ENCODE results near the gene CORO1C. TPM values are rescaled to one million over a fixed set of nuclear protein-coding genes. Genes with fewer than 3 reads are reported as not detected.

Gene CORO1C
- total RNA-seq, 1 experiment from 2014 or later = 208 TPM

DNA sequence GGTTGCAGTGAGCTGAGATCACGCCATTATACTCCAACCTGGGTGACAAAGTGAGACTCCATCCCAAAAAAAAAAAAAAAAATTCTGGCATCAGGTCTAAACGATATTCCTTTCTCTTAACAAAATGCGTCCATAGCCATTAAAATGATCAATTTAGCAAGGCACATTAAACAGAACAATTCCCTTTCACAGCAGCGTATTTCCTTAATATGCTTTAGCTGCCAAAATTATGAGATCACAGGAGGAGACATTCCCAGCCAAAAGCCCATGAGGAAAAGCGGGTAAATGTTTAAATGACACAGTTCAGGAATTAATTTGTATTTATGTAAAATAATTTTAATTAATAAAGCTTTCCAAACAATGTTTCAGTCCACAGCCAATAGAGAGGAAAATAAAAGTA lies 54.6 kb downstream of the CORO1C start:
- DNase-seq (ENCODE audit: low spot score) = no peak
- CTCF ChIA-PET = interaction anchor here (0.7 kb wide), 1 partner anchor 12 kb away, joined by 3 read pairs; no protein-coding TSS in a partner anchor
- Histone ChIP-seq H3K27ac (ENCODE audit: low read depth, low read length, poor library complexity, severe bottlenecking) (no peak overlapping the region), H3K9me3 (ENCODE audit: low read depth, low read length, poor library complexity, severe bottlenecking) (no peaks in the 10 kb centered on the region), H3K36me3 (ENCODE audit: insufficient read depth, low read length, poor library complexity, severe bottlenecking) (peaks cover 4% of the 10 kb centered on the region), H3K27me3 (replicated peaks; ENCODE audit: insufficient read depth, low read depth, low read length, poor library complexity) (no peaks in the 10 kb centered on the region), H3K4me1 (ENCODE audit: insufficient read depth, low read length, poor library complexity, severe bottlenecking) (peaks cover 15% of the 10 kb centered on the region), H3K4me3 (ENCODE audit: low read depth, low read length, poor library complexity, severe bottlenecking) (no peak overlapping the region)
- POLR2A ChIA-PET (ENCODE audit: low non-redundant PET) = interaction anchor here (0.6 kb wide), 1 partner anchor 17 kb away, joined by 5 read pairs; no protein-coding TSS in a partner anchor
- TF ChIP-seq EZH2 (IDR thresholded peaks at IDR 0.05; ENCODE audit: borderline replicate concordance, low read depth, low read length, poor library complexity, severe bottlenecking) = no peak
- BruUV-seq (replicated peaks) = no TSS peak
- intact Hi-C loops (cut with micrococcal nuclease; ENCODE audit: unreplicated experiment) = no loop called here

DNA sequence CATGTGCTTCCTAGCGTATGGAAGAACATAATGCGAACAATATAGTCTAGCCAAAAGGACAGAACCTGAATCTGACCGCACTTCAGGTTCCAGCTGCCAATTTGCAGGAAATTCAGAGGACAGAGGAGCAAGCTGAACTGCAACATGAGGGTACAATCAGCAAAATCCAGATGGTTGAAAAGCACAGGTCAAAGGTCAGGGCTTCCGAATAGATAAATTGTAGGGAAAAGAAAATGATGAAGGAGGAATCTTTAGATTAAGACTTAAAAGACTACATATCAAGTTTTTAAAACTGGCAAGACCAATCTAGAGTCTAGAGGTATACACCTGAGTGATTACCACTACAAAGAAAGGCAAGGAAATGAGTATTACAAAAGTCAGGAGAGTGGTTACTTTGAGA lies 55.5 kb downstream of the CORO1C start:
- H3K27me3 ChIP-seq (replicated peaks; ENCODE audit: insufficient read depth, low read depth, low read length, poor library complexity) = no peaks in the 10 kb centered on the region
- CTCF ChIA-PET = no interaction called here
- H3K27ac ChIP-seq (ENCODE audit: low read depth, low read length, poor library complexity, severe bottlenecking) = no peak overlapping the region
- no TSS peak for BruUV-seq (replicated peaks)
- intact Hi-C loops (cut with micrococcal nuclease; ENCODE audit: unreplicated experiment) = no loop called here
- POLR2A ChIA-PET (ENCODE audit: low non-redundant PET) = no interaction called here
- H3K9me3 ChIP-seq (ENCODE audit: low read depth, low read length, poor library complexity, severe bottlenecking) = no peaks in the 10 kb centered on the region
- no peak overlapping the region for H3K4me3 ChIP-seq (ENCODE audit: low read depth, low read length, poor library complexity, severe bottlenecking)
- no peak for TF ChIP-seq EZH2 (IDR thresholded peaks at IDR 0.05; ENCODE audit: borderline replicate concordance, low read depth, low read length, poor library complexity, severe bottlenecking)
- TF ChIP-seq CTCF (conservative IDR thresholded peaks at IDR 0.05; ENCODE audit: low read depth, low read length) = no peak
- no peak for DNase-seq (ENCODE audit: low spot score)
- peaks cover 15% of the 10 kb centered on the region for H3K4me1 ChIP-seq (ENCODE audit: insufficient read depth, low read length, poor library complexity, severe bottlenecking)
- H3K36me3 ChIP-seq (ENCODE audit: insufficient read depth, low read length, poor library complexity, severe bottlenecking) = peaks cover 4% of the 10 kb centered on the region

- Histone ChIP-seq H3K4me3 (ENCODE audit: low read depth, low read length, poor library complexity, severe bottlenecking) (no peak overlapping the region), H3K27ac (ENCODE audit: low read depth, low read length, poor library complexity, severe bottlenecking) (no peak overlapping the region), H3K4me1 (ENCODE audit: insufficient read depth, low read length, poor library complexity, severe bottlenecking) (peaks cover 35% of the 10 kb centered on the region), H3K27me3 (replicated peaks; ENCODE audit: insufficient read depth, low read depth, low read length, poor library complexity) (no peaks in the 10 kb centered on the region), H3K36me3 (ENCODE audit: insufficient read depth, low read length, poor library complexity, severe bottlenecking) (peaks cover 4% of the 10 kb centered on the region), H3K9me3 (ENCODE audit: low read depth, low read length, poor library complexity, severe bottlenecking) (no peaks in the 10 kb centered on the region)
- BruUV-seq (replicated peaks) = no TSS peak
- DNase-seq (ENCODE audit: low spot score) = no peak
- TF ChIP-seq EZH2 (IDR thresholded peaks at IDR 0.05; ENCODE audit: borderline replicate concordance, low read depth, low read length, poor library complexity, severe bottlenecking) (no peak), CTCF (conservative IDR thresholded peaks at IDR 0.05; ENCODE audit: low read depth, low read length) (no peak)
- ChIA-PET CTCF (no interaction called here), POLR2A (ENCODE audit: low non-redundant PET) (no interaction called here)
- intact Hi-C loops (cut with micrococcal nuclease; ENCODE audit: unreplicated experiment) = no loop called here
These were observed 59.3 kb downstream of the CORO1C start for GRCh38 chr12:108672054-108672453.

DNA sequence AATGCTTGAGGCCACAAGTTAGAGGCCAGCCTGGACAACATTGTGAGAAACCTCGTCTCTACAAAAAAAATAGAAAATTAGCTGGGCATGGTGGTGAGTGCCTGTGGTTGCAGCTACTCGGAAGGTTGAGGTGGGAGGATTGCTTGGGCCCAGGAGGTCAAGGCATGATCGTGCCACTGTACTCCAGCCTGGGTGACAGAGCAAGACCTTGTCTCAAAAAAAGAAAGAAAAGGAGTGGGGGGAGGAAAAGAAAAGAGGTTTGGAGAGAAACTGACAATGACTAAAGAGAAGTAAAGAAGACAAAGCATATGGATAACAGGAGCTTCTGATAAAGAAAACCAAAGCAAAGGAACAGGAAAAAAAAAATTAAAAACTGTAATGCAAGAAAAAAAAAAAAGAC lies 60.2 kb downstream of the CORO1C start:
- ChIA-PET POLR2A (ENCODE audit: low non-redundant PET) (no interaction called here), CTCF (no interaction called here)
- no TSS peak for BruUV-seq (replicated peaks)
- DNase-seq (ENCODE audit: low spot score) = no peak
- peaks cover 4% of the 10 kb centered on the region for H3K36me3 ChIP-seq (ENCODE audit: insufficient read depth, low read length, poor library complexity, severe bottlenecking)
- no peaks in the 10 kb centered on the region for H3K27me3 ChIP-seq (replicated peaks; ENCODE audit: insufficient read depth, low read depth, low read length, poor library complexity)
- H3K4me3 ChIP-seq (ENCODE audit: low read depth, low read length, poor library complexity, severe bottlenecking) = no peak overlapping the region
- H3K4me1 ChIP-seq (ENCODE audit: insufficient read depth, low read length, poor library complexity, severe bottlenecking) = peaks cover 39% of the 10 kb centered on the region
- H3K9me3 ChIP-seq (ENCODE audit: low read depth, low read length, poor library complexity, severe bottlenecking) = no peaks in the 10 kb centered on the region
- no peak overlapping the region for H3K27ac ChIP-seq (ENCODE audit: low read depth, low read length, poor library complexity, severe bottlenecking)
- intact Hi-C loops (cut with micrococcal nuclease; ENCODE audit: unreplicated experiment) = no loop called here
- TF ChIP-seq EZH2 (IDR thresholded peaks at IDR 0.05; ENCODE audit: borderline replicate concordance, low read depth, low read length, poor library complexity, severe bottlenecking) = no peak
- TF ChIP-seq CTCF (conservative IDR thresholded peaks at IDR 0.05; ENCODE audit: low read depth, low read length) = no peak
